Omental fat pad (tissue), 4 donors: ENCODE results near the gene CTNND2. TPM values are rescaled to one million over a fixed set of nuclear protein-coding genes. Genes with fewer than 3 reads are reported as not detected.

Experiments
- ATAC-seq: fragments of 150-250 bp; one replicate; pipeline ENCODE4 v1.9.1; 2016; ENCODE audit warnings: mild to moderate bottlenecking, moderate library complexity; ENCODE audit not compliant: low FRiP score
- DNase-seq: peaks from one replicate; pipeline ENCODE4 v3.0.0-alpha.2; 2019; ENCODE audit warnings: low spot score
- total RNA-seq, 4 donors: library from RNA; depleted of rRNA; stranded (reverse); fragments of >200 nt; gene quantifications; one replicate each; pipeline ENCODE4 v1.1.0, GENCODE V29; 2016
- TF ChIP-seq, protein P1 (sequence below), 3 donors: fragments of 450-650 bp; IDR thresholded peaks; one replicate each; pipeline ENCODE4 v1.5.1; 2016 to 2017; ENCODE audit warnings: antibody characterized with exemption in 3 of 3, mild to moderate bottlenecking in 3 of 3, moderate library complexity in 2 of 3

CTNND2 gene
- total RNA-seq, 4 donors from 2014 or later: 0.16 to 1.3 (median 0.64) TPM

GRCh38 chr5:11547730-11548129 lies 356.5 kb downstream of the CTNND2 start:
- TF ChIP-seq, protein P1, sequence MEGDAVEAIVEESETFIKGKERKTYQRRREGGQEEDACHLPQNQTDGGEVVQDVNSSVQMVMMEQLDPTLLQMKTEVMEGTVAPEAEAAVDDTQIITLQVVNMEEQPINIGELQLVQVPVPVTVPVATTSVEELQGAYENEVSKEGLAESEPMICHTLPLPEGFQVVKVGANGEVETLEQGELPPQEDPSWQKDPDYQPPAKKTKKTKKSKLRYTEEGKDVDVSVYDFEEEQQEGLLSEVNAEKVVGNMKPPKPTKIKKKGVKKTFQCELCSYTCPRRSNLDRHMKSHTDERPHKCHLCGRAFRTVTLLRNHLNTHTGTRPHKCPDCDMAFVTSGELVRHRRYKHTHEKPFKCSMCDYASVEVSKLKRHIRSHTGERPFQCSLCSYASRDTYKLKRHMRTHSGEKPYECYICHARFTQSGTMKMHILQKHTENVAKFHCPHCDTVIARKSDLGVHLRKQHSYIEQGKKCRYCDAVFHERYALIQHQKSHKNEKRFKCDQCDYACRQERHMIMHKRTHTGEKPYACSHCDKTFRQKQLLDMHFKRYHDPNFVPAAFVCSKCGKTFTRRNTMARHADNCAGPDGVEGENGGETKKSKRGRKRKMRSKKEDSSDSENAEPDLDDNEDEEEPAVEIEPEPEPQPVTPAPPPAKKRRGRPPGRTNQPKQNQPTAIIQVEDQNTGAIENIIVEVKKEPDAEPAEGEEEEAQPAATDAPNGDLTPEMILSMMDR (IDR thresholded peaks at IDR 0.05): no peak
- ATAC-seq (no peak), DNase-seq (no peak)

DNA sequence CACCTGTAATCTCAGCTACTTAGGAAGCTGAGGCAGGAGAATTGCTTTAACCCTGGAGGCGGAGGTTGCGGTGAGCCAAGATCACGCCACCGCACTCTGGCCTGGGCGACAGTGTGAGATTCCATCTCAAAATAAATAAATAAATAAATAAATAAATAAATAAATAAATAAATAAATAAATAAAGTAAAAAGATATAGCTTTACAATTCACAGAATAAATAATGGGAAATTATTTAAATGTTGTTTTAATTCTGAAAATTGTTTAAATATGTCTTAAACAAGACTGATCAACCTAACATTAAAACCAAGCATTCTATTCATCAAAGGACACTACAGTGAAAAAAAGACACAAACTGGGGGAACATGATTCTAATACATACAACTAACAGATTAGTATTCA lies 357.1 kb downstream of the CTNND2 start:
- DNase-seq: no peak
- TF ChIP-seq, protein P1 (IDR thresholded peaks at IDR 0.05): no peak

GRCh38 chr5:11540112-11540511 lies 364.1 kb downstream of the CTNND2 start:
- no peak for ATAC-seq

More for the DNA sequence above, 357.1 kb downstream of the CTNND2 start:
- no peak for ATAC-seq

GRCh38 chr5:11531811-11532555 lies 372.3 kb downstream of the CTNND2 start:
- ATAC-seq (no peak), DNase-seq (no peak)
- TF ChIP-seq, protein P1 (IDR thresholded peaks at IDR 0.05): no peak

More at GRCh38 chr5:11540112-11540511, 364.1 kb downstream of the CTNND2 start:
- TF ChIP-seq, protein P1 (IDR thresholded peaks at IDR 0.05): no peak
- no peak for DNase-seq

- no peak for ATAC-seq
- TF ChIP-seq, protein P1 (IDR thresholded peaks at IDR 0.05): no peak
- no peak for DNase-seq
These were observed 375.5 kb downstream of the CTNND2 start for GRCh38 chr5:11528720-11529119.

GRCh38 chr5:11527652-11528349 lies 376.4 kb downstream of the CTNND2 start:
- TF ChIP-seq, protein P1 (IDR thresholded peaks at IDR 0.05): no peak
- DNase-seq (no peak), ATAC-seq (no peak)
